K562 (cell line): ENCODE measurements around the gene RNF114. TPM values are rescaled to one million over a fixed set of nuclear protein-coding genes. Genes with fewer than 3 reads are reported as not detected.

Experiments used
- ATF4 ChIP-seq: fragments of 450-650 bp; formaldehyde crosslinking; IDR thresholded peaks from 2 replicates; pipeline ENCODE4 v1.4.0; 2022; ENCODE audit warnings: mild to moderate bottlenecking, moderate library complexity
- ATF7 ChIP-seq: fragments of 450-650 bp; IDR thresholded peaks from 2 replicates; pipeline ENCODE4 v1.7.1; 2014; ENCODE audit warnings: mild to moderate bottlenecking, moderate library complexity
- BMI1 ChIP-seq: fragments of 150-350 bp; IDR thresholded peaks from 2 replicates; pipeline ENCODE4 v1.6.1; 2014; ENCODE audit warnings: low read length
- CREB3L1 ChIP-seq: fragments of 450-650 bp; IDR thresholded peaks from 2 replicates; pipeline ENCODE4 v1.6.1; 2014; ENCODE audit warnings: low read depth, mild to moderate bottlenecking, moderate library complexity, borderline replicate concordance
- EZH2 ChIP-seq: IDR thresholded peaks from 2 replicates; pipeline ENCODE4 v1.6.1; 2012; ENCODE audit warnings: low read depth, mild to moderate bottlenecking, inconsistent platforms, low read length, borderline replicate concordance
- HDAC6 ChIP-seq: IDR thresholded peaks from 2 replicates; pipeline ENCODE4 v1.6.1; 2012; ENCODE audit warnings: low read depth, mild to moderate bottlenecking, control low read depth, inconsistent platforms, low read length, moderate library complexity
- MAZ ChIP-seq, 2 experiments: fragments of 450-650 bp in 1 of 2; sonication (generic) in 1 of 2; formaldehyde crosslinking; IDR thresholded peaks in 1 of 2; conservative IDR thresholded peaks in 1 of 2; 2 replicates each; pipeline versions ENCODE4 v1.4.0 to v1.5.0; 2020; ENCODE audit warnings: mild to moderate bottlenecking in 1 of 2, missing genetic modification reagents in 1 of 2
- MCM2 ChIP-seq: fragments of 450-650 bp; IDR thresholded peaks from 2 replicates; pipeline ENCODE4 v1.6.1; 2017; ENCODE audit warnings: low read depth, mild to moderate bottlenecking
- NRF1 ChIP-seq, 2 experiments: fragments of 450-650 bp; IDR thresholded peaks in 1 of 2; conservative IDR thresholded peaks in 1 of 2; 2 replicates each; pipeline ENCODE4 v1.6.1; 2014; ENCODE audit warnings: mild to moderate bottlenecking in 2 of 2
- SOX6 ChIP-seq: fragments of 450-650 bp; IDR thresholded peaks from 2 replicates; pipeline ENCODE4 v1.6.1; 2014; ENCODE audit warnings: mild to moderate bottlenecking
- SREBF1 ChIP-seq: fragments of 150-350 bp; IDR thresholded peaks from 2 replicates; pipeline ENCODE4 v1.6.1; 2014; ENCODE audit warnings: antibody characterized with exemption, low read depth, low read length, borderline replicate concordance
- USF1 ChIP-seq: sonication (generic); formaldehyde crosslinking; IDR thresholded peaks from 2 replicates; pipeline ENCODE4 v1.9.0; 2022; ENCODE audit warnings: mild to moderate bottlenecking, missing genetic modification reagents
- XRCC5 ChIP-seq: fragments of 200-400 bp; formaldehyde crosslinking; IDR thresholded peaks from 2 replicates; pipeline ENCODE4 v1.6.1; 2017; ENCODE audit warnings: low read depth, mild to moderate bottlenecking, low read length
- ZC3H4 ChIP-seq: sonication (generic); formaldehyde crosslinking; IDR thresholded peaks from 2 replicates; pipeline ENCODE4 v1.9.0; 2021; ENCODE audit warnings: missing genetic modification reagents, borderline replicate concordance
- ZNF639 ChIP-seq, 2 experiments: fragments of 200-800 bp in 1 of 2; sonication (Bioruptor generic) in 1 of 2; sonication (generic) in 1 of 2; formaldehyde crosslinking in 1 of 2; IDR thresholded peaks in 1 of 2; conservative IDR thresholded peaks in 1 of 2; 2 replicates each; pipeline versions ENCODE4 v1.5.0 to v1.6.1; 2016 to 2020; ENCODE audit warnings: missing compliant biosample characterization in 1 of 2, missing genetic modification characterization in 1 of 2, missing genetic modification reagents in 1 of 2
- polyA plus RNA-seq, 8 experiments: library from polyadenylated mRNA; depleted of rRNA in 4 of 8; stranded (reverse) in 5 of 8; unstranded in 3 of 8; fragments of >200 nt; fragmentation: Nextera tagmentation in 2 of 8; fragmentation: Illumina TruSeq in 1 of 8; extraction: Ambion mirVana in 2 of 8; extraction: Trizol in 1 of 8; gene quantifications; 2 replicates each; pipeline versions ENCODE4 v1.2.1 to v1.2.3, GENCODE V29; 2011 to 2014; ENCODE audit warnings: inconsistent platforms in 1 of 8, missing spikeins in 1 of 8
- total RNA-seq, 7 experiments: library from RNA; depleted of rRNA in 6 of 7; stranded (reverse); fragments of >200 nt in 6 of 7; fragmentation: Illumina TruSeq in 2 of 7; extraction: Trizol in 2 of 7; gene quantifications; 2 replicates each; pipeline versions ENCODE4 v1.2.1 to v1.2.3, GENCODE V29; 2011 to 2021; ENCODE audit warnings: low replicate concordance in 1 of 7
- TF ChIP-seq, protein P1 (sequence below): sonication (generic); formaldehyde crosslinking; IDR thresholded peaks from 2 replicates; pipeline ENCODE4 v1.8.0; 2023; ENCODE audit warnings: missing genetic modification reagents, mild to moderate bottlenecking, borderline replicate concordance
- TF ChIP-seq, protein P2 (sequence below): sonication (generic); formaldehyde crosslinking; IDR thresholded peaks from 2 replicates; pipeline ENCODE4 v1.8.0; 2022; ENCODE audit warnings: mild to moderate bottlenecking, missing genetic modification reagents

RNF114 gene
- total and polyA plus RNA-seq, 9 of the 15 experiments (the other 6 are each of a cell fraction or from before 2014, with no cell fraction given): 38.6 to 111 (median 62.6) TPM

GRCh38 chr20:49993301-49993751 lies 57.1 kb downstream of the RNF114 start (continued):
- TF ChIP-seq ZNF639 (CRISPR knock-in tag; conservative IDR thresholded peaks at IDR 0.05 in 1 of 2, IDR thresholded peaks at IDR 0.05 in 1 of 2) (0 out of 4 replicates have a peak, but pooled peaks of 1 of the 2 experiments have one; percentile 24), NRF1 (conservative IDR thresholded peaks at IDR 0.05 in 1 of 2, IDR thresholded peaks at IDR 0.05 in 1 of 2) (no peak), ATF7 (no peak; the same call in 1 of the 2 replicates), MCM2 (no peak), MAZ (CRISPR knock-in tag; conservative IDR thresholded peaks at IDR 0.05 in 1 of 2, IDR thresholded peaks at IDR 0.05 in 1 of 2) (no peak), USF1 (CRISPR knock-in tag) (peak; percentile 77), SREBF1 (no peak), HDAC6 (no peak), XRCC5 (no peak), EZH2 (no peak), ATF4 (CRISPR knock-in tag) (no peak), ZC3H4 (CRISPR knock-in tag) (no peak), BMI1 (no peak), SOX6 (peak; percentile 39; the same call in 1 of the 2 replicates), CREB3L1 (no peak)
- TF ChIP-seq, protein P1, sequence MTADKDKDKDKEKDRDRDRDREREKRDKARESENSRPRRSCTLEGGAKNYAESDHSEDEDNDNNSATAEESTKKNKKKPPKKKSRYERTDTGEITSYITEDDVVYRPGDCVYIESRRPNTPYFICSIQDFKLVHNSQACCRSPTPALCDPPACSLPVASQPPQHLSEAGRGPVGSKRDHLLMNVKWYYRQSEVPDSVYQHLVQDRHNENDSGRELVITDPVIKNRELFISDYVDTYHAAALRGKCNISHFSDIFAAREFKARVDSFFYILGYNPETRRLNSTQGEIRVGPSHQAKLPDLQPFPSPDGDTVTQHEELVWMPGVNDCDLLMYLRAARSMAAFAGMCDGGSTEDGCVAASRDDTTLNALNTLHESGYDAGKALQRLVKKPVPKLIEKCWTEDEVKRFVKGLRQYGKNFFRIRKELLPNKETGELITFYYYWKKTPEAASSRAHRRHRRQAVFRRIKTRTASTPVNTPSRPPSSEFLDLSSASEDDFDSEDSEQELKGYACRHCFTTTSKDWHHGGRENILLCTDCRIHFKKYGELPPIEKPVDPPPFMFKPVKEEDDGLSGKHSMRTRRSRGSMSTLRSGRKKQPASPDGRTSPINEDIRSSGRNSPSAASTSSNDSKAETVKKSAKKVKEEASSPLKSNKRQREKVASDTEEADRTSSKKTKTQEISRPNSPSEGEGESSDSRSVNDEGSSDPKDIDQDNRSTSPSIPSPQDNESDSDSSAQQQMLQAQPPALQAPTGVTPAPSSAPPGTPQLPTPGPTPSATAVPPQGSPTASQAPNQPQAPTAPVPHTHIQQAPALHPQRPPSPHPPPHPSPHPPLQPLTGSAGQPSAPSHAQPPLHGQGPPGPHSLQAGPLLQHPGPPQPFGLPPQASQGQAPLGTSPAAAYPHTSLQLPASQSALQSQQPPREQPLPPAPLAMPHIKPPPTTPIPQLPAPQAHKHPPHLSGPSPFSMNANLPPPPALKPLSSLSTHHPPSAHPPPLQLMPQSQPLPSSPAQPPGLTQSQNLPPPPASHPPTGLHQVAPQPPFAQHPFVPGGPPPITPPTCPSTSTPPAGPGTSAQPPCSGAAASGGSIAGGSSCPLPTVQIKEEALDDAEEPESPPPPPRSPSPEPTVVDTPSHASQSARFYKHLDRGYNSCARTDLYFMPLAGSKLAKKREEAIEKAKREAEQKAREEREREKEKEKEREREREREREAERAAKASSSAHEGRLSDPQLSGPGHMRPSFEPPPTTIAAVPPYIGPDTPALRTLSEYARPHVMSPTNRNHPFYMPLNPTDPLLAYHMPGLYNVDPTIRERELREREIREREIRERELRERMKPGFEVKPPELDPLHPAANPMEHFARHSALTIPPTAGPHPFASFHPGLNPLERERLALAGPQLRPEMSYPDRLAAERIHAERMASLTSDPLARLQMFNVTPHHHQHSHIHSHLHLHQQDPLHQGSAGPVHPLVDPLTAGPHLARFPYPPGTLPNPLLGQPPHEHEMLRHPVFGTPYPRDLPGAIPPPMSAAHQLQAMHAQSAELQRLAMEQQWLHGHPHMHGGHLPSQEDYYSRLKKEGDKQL (CRISPR knock-in tag): no peak
- TF ChIP-seq, protein P2, sequence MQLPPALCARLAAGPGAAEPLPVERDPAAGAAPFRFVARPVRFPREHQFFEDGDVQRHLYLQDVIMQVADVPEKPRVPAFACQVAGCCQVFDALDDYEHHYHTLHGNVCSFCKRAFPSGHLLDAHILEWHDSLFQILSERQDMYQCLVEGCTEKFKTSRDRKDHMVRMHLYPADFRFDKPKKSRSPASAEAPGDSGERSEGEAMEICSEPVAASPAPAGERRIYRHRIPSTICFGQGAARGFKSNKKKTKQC: no peak
